ENCODE measurements around the gene SLC6A3. TPM values are rescaled to one million over a fixed set of nuclear protein-coding genes. Genes with fewer than 3 reads are reported as not detected.

SLC6A3 gene
- total RNA-seq, 2 donors from 2014 or later = 0.18 TPM; not detected in 1

GRCh38 chr5:1443991-1444360 is 1.3 kb downstream of the SLC6A3 start:
- Histone ChIP-seq H3K9me3 (ENCODE audit: control insufficient read depth, low read length) (peaks cover 8% of the 10 kb centered on the region), H3K36me3 (ENCODE audit: control insufficient read depth, insufficient read depth, low read length) (no peaks in the 10 kb centered on the region), H3K27ac (ENCODE audit: low read depth, low read length) (no peak overlapping the region), H3K9ac (ENCODE audit: extremely low read depth, low read length, poor library complexity, severe bottlenecking) (no peak overlapping the region), H3K4me3 (ENCODE audit: low read length) (peak overlapping the region; percentile 45), H3K27me3 (ENCODE audit: control insufficient read depth, insufficient read depth, low read length, poor library complexity, severe bottlenecking) (peaks cover 86% of the 10 kb centered on the region), H3K4me1 (ENCODE audit: control insufficient read depth, insufficient read depth, low read length) (no peaks in the 10 kb centered on the region)
- 0 to 64% methylated on average over 1 to 15 of the region's 15 CpGs for WGBS, 2 experiments (ENCODE audit: insufficient coverage in 1 of 2, insufficient read length in 1 of 2)
- peak; percentile 45 for DNase-seq
- Mint-ChIP-seq H3K9me3 (no peaks in the 10 kb centered on the region), H3K27me3 (ENCODE audit: insufficient read depth) (peaks cover 84% of the 10 kb centered on the region), H3K4me1 (peaks cover 2% of the 10 kb centered on the region), H3K27ac (no peak overlapping the region), H3K4me3 (peak overlapping the region; percentile 44), H3K36me3 (ENCODE audit: low read depth) (no peaks in the 10 kb centered on the region)
- no peak for TF ChIP-seq CTCF (conservative IDR thresholded peaks at IDR 0.05)

DNA sequence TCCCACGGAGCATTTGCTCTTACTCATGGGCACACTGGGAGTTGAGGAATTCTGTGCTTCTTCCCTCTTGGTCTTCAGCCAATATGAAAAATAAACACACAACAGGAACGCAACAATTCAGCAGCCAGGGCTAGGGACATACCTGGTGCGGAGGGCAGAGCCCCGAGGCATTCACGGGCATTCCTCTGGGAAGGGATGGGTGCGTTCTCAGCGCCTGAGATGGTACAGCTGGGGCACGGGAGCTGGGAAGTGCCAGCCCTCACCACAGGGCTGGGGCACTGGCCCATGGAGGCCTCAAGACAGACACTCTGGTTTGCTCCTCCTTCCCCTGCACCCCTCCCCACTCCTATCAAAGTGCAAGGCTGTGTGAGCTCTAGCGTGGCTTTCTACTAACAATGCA is 2.1 kb downstream of the SLC6A3 start:
- H3K4me1 Mint-ChIP-seq = peaks cover 2% of the 10 kb centered on the region
- Histone ChIP-seq H3K4me3 (ENCODE audit: low read length) (no peak overlapping the region), H3K36me3 (ENCODE audit: control insufficient read depth, insufficient read depth, low read length) (no peaks in the 10 kb centered on the region), H3K27me3 (ENCODE audit: control insufficient read depth, insufficient read depth, low read length, poor library complexity, severe bottlenecking) (peaks cover 78% of the 10 kb centered on the region), H3K27ac (ENCODE audit: low read depth, low read length) (no peak overlapping the region), H3K9ac (ENCODE audit: extremely low read depth, low read length, poor library complexity, severe bottlenecking) (no peak overlapping the region), H3K4me1 (ENCODE audit: control insufficient read depth, insufficient read depth, low read length) (no peaks in the 10 kb centered on the region), H3K9me3 (ENCODE audit: control insufficient read depth, low read length) (peaks cover 8% of the 10 kb centered on the region)
- DNase-seq = no peak
- H3K36me3 Mint-ChIP-seq (ENCODE audit: low read depth) = no peaks in the 10 kb centered on the region
- TF ChIP-seq CTCF (conservative IDR thresholded peaks at IDR 0.05) = no peak
- H3K27ac Mint-ChIP-seq = no peak overlapping the region
- H3K4me3 Mint-ChIP-seq = no peak overlapping the region
- H3K27me3 Mint-ChIP-seq (ENCODE audit: insufficient read depth) = peaks cover 81% of the 10 kb centered on the region
- 77 to 88% methylated on average over 8 to 9 of the region's 9 CpGs for WGBS, 2 experiments (ENCODE audit: insufficient coverage in 1 of 2, insufficient read length in 1 of 2)
- no peaks in the 10 kb centered on the region for H3K9me3 Mint-ChIP-seq

DNA sequence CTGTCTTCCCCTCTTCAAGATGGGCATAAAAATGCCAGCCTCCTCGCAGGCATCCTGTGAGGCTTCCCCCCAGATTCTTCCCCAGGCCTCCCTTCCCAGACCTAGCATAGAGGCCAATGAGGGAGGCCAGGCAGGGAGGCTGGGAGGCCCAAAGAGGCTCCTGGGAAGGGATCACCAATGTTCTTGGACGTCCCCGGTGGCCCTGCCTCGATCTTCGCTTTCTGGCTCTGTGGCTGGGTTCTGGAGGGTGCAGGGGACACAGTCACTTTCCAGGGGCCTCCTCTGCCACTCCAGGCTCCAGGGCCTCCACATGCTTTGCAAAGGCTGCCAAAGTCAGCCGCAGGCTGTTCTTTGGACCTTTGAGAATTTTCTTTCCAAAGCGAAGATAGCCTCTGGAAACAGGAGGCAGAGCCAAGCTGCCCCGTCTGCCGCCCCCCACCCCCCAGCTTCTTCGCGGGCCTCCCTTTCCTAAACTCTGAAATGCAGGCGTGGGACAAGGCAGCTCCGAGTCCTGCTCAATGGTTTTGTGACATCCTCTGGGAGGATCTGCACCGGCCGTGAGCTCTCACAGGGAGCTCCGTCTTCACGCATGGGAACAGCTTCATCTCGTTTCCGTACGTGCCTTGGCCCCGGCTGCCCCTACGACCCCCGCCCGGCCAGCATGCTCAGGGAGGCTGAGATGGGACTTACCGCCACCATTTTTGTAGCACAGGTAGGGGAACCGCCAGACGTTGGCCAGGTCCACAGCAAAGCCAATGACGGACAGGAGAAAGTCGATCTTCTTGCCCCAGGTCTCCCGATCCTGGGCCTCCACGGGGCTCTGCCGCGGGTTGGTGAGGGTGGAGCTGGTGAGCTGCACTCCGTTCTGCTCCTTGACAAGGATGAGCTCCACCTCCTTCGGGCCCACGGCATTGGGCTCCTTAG is 2.8 kb downstream of the SLC6A3 start:
- Histone ChIP-seq H3K4me1 (ENCODE audit: control insufficient read depth, insufficient read depth, low read length) (no peaks in the 10 kb centered on the region), H3K27me3 (ENCODE audit: control insufficient read depth, insufficient read depth, low read length, poor library complexity, severe bottlenecking) (peaks cover 71% of the 10 kb centered on the region), H3K9me3 (ENCODE audit: control insufficient read depth, low read length) (peaks cover 8% of the 10 kb centered on the region), H3K36me3 (ENCODE audit: control insufficient read depth, insufficient read depth, low read length) (no peaks in the 10 kb centered on the region), H3K27ac (ENCODE audit: low read depth, low read length) (no peak overlapping the region), H3K4me3 (ENCODE audit: low read length) (no peak overlapping the region), H3K9ac (ENCODE audit: extremely low read depth, low read length, poor library complexity, severe bottlenecking) (no peak overlapping the region)
- peak; percentile 41 for DNase-seq
- Mint-ChIP-seq H3K27ac (no peak overlapping the region), H3K36me3 (ENCODE audit: low read depth) (no peaks in the 10 kb centered on the region), H3K4me3 (no peak overlapping the region), H3K4me1 (peaks cover 3% of the 10 kb centered on the region), H3K9me3 (no peaks in the 10 kb centered on the region), H3K27me3 (ENCODE audit: insufficient read depth) (peaks cover 77% of the 10 kb centered on the region)
- WGBS, 2 experiments (ENCODE audit: insufficient coverage in 1 of 2, insufficient read length in 1 of 2) = 76 to 85% methylated on average over 26 to 36 of the region's 36 CpGs
- TF ChIP-seq CTCF (conservative IDR thresholded peaks at IDR 0.05) = no peak
